Esophagus muscularis mucosa (tissue), 4 donors: Measurements from ENCODE around the gene LETM1. TPM values are rescaled to one million over a fixed set of nuclear protein-coding genes. Genes with fewer than 3 reads are reported as not detected.

Source experiments
- DNase-seq: peaks from one replicate; pipeline ENCODE4 v3.0.0-alpha.2; 2017; ENCODE audit errors: extremely low spot score
- H3K27ac ChIP-seq, 4 donors: fragments of 200-600 bp; sonication (generic); replicated peaks in 1 of 4; 1 replicate in 3 of 4; 2 replicates in 1 of 4; pipeline ENCODE4 v1.5.1; 2016 to 2019; ENCODE audit warnings: mild to moderate bottlenecking in 1 of 4
- H3K27me3 ChIP-seq, 4 donors: fragments of 200-600 bp; sonication (generic); one replicate each; pipeline versions ENCODE4 v1.5.1 to v1.6.0; 2016 to 2019
- H3K36me3 ChIP-seq, 4 donors: fragments of 200-600 bp; sonication (generic); one replicate each; pipeline ENCODE4 v1.5.1; 2016 to 2019
- H3K4me1 ChIP-seq, 4 donors: fragments of 200-600 bp; sonication (generic); one replicate each; pipeline ENCODE4 v1.5.1; 2016 to 2019
- H3K4me3 ChIP-seq, 4 donors: fragments of 200-600 bp; sonication (generic); 1 replicate in 2 of 4; 2 replicates in 2 of 4; pipeline ENCODE4 v1.5.1; 2016 to 2019; ENCODE audit warnings: mild to moderate bottlenecking in 4 of 4, moderate library complexity in 1 of 4
- H3K9me3 ChIP-seq, 4 donors: fragments of 200-600 bp; sonication (generic); 1 replicate in 3 of 4; 2 replicates in 1 of 4; pipeline ENCODE4 v1.5.1; 2016 to 2019
- EP300 ChIP-seq: sonication (generic); formaldehyde crosslinking; IDR thresholded peaks from one replicate; pipeline ENCODE4 v1.6.1; 2017; ENCODE audit warnings: antibody characterized with exemption
- POLR2A ChIP-seq: fragments of 450-650 bp; IDR thresholded peaks from one replicate; pipeline ENCODE4 v1.6.1; 2017; ENCODE audit warnings: antibody characterized with exemption, moderate library complexity, mild to moderate bottlenecking, low read depth
- POLR2AphosphoS5 ChIP-seq, 2 donors: sonication (generic); formaldehyde crosslinking; IDR thresholded peaks; one replicate each; pipeline ENCODE4 v1.6.1; 2017; ENCODE audit warnings: antibody characterized with exemption in 2 of 2
- WGBS: methylation state at CpG from one replicate; pipeline ENCODE4 v1.1.5; 2018; 5-methylcytosine and 5-hydroxymethylcytosine counted together
- intact Hi-C: fragments of 100-400 bp; cut with DNase I; formaldehyde crosslinking; loops from one replicate; pipeline ENCODE4 v1.15.1; 2023
- total RNA-seq, 4 donors: library from RNA; depleted of rRNA; stranded (reverse); fragments of >200 nt; gene quantifications; one replicate each; pipeline versions ENCODE4 v1.1.0 to v1.2.1, GENCODE V29; 2016
- TF ChIP-seq, protein P1 (sequence below), 3 experiments: fragments of 200-600 bp in 2 of 3; fragments of 450-650 bp in 1 of 3; sonication (generic) in 2 of 3; IDR thresholded peaks; one replicate each; pipeline ENCODE4 v1.5.1; 2017 to 2019; ENCODE audit warnings: antibody characterized with exemption in 3 of 3, mild to moderate bottlenecking in 2 of 3, moderate library complexity in 1 of 3

LETM1 gene
- total RNA-seq, 4 donors from 2014 or later = 23.7 to 34.7 (median 33.3) TPM

DNA sequence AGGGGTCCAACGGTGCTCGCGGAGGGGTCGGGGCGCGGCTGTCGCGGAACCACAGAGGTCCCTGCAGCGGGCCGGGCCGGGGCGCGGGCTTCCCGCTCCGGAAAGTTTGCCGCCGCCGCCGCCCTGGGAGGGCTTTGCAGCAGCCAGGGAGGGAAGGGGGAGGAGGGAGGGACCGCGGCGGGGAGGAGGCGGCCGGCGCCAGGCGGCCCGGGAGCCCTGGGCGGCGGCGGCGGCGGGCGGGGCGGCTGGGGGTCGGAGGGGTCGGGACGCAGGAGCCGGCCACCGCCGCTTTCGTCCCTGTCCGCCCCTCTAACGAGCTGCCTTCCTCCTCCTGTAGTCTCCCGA is 62.5 kb downstream of the LETM1 start:
- H3K4me3 ChIP-seq = peak overlapping the region; percentile 54 to 67 (median 56)
- H3K27me3 ChIP-seq = peaks cover 12 to 74% (median 37%) of the 10 kb centered on the region in 4 donors
- DNase-seq = no peak
- no peaks in the 10 kb centered on the region for H3K9me3 ChIP-seq
- TF ChIP-seq, protein P1, sequence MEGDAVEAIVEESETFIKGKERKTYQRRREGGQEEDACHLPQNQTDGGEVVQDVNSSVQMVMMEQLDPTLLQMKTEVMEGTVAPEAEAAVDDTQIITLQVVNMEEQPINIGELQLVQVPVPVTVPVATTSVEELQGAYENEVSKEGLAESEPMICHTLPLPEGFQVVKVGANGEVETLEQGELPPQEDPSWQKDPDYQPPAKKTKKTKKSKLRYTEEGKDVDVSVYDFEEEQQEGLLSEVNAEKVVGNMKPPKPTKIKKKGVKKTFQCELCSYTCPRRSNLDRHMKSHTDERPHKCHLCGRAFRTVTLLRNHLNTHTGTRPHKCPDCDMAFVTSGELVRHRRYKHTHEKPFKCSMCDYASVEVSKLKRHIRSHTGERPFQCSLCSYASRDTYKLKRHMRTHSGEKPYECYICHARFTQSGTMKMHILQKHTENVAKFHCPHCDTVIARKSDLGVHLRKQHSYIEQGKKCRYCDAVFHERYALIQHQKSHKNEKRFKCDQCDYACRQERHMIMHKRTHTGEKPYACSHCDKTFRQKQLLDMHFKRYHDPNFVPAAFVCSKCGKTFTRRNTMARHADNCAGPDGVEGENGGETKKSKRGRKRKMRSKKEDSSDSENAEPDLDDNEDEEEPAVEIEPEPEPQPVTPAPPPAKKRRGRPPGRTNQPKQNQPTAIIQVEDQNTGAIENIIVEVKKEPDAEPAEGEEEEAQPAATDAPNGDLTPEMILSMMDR (IDR thresholded peaks at IDR 0.05) = no peak
- no peak for TF ChIP-seq EP300
- TF ChIP-seq POLR2A = no peak
- no peak for TF ChIP-seq POLR2AphosphoS5 (IDR thresholded peaks at IDR 0.05)
- H3K36me3 ChIP-seq = no peaks in the 10 kb centered on the region
- no peak overlapping the region for H3K27ac ChIP-seq
- no CpG with 5 or more reads among the region's 44 CpGs for WGBS
- intact Hi-C loops = no loop called here
- peaks cover 15 to 34% (median 28%) of the 10 kb centered on the region in 4 donors for H3K4me1 ChIP-seq

DNA sequence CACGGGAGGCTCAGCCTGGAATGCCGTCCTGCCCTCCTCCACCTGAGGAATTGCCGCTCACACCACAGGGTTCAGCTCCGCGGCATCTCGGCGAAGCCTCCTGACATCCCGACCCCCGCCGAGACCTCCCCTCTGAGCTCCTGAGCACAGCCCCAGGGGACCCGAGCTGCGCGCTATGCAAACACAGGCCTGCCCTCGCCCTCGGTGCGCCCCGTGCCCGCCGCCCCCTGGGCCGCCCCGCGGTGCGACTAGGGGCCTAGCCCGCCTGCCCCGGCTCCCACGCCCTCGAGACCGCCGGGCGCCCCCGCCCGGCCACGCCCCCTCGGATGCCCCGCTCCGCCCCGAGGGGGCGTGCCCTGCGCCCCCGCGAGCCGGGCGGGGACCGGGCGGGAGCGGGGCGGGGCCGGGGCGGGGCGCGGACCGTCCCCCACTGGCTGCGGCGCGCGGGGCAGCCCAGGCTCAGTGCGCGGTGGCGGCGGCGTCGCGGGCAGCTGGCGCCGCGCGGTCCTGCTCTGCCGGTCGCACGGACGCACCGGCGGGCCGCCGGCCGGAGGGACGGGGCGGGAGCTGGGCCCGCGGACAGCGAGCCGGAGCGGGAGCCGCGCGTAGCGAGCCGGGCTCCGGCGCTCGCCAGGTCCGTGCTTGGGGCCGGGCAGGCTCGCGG is 63.0 kb downstream of the LETM1 start, which contains the start of gene FGFR3:
Gene FGFR3 (plus strand): TSS at position 462 of the 664 bp plus-strand sequence. CDS start 642 bp downstream, outside the sequence.
- DNase-seq = no peak
- intact Hi-C loops = no loop called here
- Histone ChIP-seq H3K36me3 (no peaks in the 10 kb centered on the region), H3K4me1 (peaks cover 15 to 34% (median 28%) of the 10 kb centered on the region in 4 donors), H3K4me3 (peak within 1 kb of the TSS; percentile 54 to 67 (median 56)), H3K27me3 (peaks cover 12 to 69% (median 37%) of the 10 kb centered on the region in 4 donors), H3K27ac (no peak within 1 kb of the TSS), H3K9me3 (no peaks in the 10 kb centered on the region)
- TF ChIP-seq POLR2AphosphoS5 (IDR thresholded peaks at IDR 0.05) = no peak
- no peak for TF ChIP-seq EP300
- TF ChIP-seq, protein P1 (IDR thresholded peaks at IDR 0.05) = no peak
- no peak for TF ChIP-seq POLR2A
- WGBS = 11% methylated on average over 7 of the region's 95 CpGs

DNA sequence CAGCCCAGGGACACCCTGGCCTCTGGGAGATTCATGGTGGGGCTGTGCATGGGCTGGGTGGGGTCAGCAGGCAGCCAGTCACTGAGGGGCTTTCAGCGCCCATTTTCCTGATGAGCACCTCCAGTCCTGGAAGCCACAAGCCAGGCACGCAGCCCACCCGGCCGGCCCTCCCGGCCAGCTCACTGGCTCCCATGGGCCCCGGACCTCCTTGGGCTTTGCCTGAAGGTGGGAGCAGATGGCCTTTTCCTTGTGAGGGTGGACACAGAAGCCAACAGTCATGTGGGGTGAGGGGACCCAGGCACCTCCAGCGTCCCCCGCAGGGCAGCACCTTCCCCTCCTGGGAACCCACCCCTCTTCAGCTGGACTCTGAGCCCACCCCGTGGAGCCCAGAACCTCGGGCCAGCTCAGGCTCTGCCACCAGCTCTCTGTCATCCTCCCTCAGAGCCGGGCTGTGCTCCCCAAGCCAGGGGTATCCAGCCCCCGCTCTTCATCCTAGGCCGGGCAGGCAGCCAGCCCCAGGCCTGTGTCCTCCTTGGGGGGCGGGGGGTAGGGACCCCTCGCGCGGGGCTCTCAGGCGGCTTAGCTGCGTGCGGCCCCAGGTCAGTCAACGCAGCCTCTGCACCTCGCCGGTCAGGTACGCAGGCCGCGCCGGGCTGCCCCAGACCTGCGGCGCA is 63.7 kb downstream of the LETM1 start:
- peaks cover 12 to 68% (median 34%) of the 10 kb centered on the region in 4 donors for H3K27me3 ChIP-seq
- intact Hi-C loops = no loop called here
- no peak for DNase-seq
- H3K4me1 ChIP-seq = peaks cover 15 to 34% (median 28%) of the 10 kb centered on the region in 4 donors
- H3K27ac ChIP-seq = no peak overlapping the region
- H3K4me3 ChIP-seq = peak overlapping the region in 3 of 4 donors; percentile 17 to 67 (median 34)
- H3K36me3 ChIP-seq = no peaks in the 10 kb centered on the region
- H3K9me3 ChIP-seq = no peaks in the 10 kb centered on the region
- TF ChIP-seq, protein P1 (IDR thresholded peaks at IDR 0.05) = no peak
- TF ChIP-seq POLR2AphosphoS5 (IDR thresholded peaks at IDR 0.05) = no peak
- TF ChIP-seq POLR2A = no peak
- no peak for TF ChIP-seq EP300
- WGBS = 63% methylated on average over 4 of the region's 29 CpGs

DNA sequence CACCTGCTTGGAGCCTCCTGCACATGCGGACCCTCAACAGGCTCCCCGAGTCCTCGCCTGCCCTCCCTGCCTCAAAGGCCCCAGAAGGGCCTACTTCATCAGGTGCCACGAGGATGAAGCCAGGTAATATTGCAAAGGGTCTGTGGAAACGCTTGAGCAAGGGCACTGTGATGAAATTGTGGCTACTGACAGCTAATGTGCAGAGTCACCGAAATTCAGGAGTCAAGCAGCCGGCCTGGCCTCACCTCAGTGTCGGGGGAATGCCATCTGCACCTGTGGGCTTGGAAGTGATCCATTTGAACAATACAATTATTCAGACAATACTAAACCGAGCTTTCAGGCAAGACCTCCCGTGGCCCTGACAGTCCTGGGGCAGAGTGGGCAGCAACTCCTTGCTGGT is 66.0 kb downstream of the LETM1 start:
- Histone ChIP-seq H3K36me3 (no peaks in the 10 kb centered on the region), H3K9me3 (no peaks in the 10 kb centered on the region), H3K27me3 (peaks cover 11 to 53% (median 16%) of the 10 kb centered on the region in 4 donors), H3K27ac (no peak overlapping the region), H3K4me1 (peaks cover 15 to 30% (median 20%) of the 10 kb centered on the region in 4 donors), H3K4me3 (no peak overlapping the region)
- intact Hi-C loops = no loop called here
- 90% methylated on average over 10 of the region's 10 CpGs for WGBS
- TF ChIP-seq EP300 = no peak
- no peak for TF ChIP-seq POLR2A
- TF ChIP-seq, protein P1 (IDR thresholded peaks at IDR 0.05) = no peak
- TF ChIP-seq POLR2AphosphoS5 (IDR thresholded peaks at IDR 0.05) = no peak
- no peak for DNase-seq
